ENCODE data around the gene ADGRB3. TPM values are rescaled to one million over a fixed set of nuclear protein-coding genes. Genes with fewer than 3 reads are reported as not detected.

The ADGRB3 gene
- total RNA-seq, 2 donors from 2014 or later, result 1.3 to 2.4 TPM

DNA sequence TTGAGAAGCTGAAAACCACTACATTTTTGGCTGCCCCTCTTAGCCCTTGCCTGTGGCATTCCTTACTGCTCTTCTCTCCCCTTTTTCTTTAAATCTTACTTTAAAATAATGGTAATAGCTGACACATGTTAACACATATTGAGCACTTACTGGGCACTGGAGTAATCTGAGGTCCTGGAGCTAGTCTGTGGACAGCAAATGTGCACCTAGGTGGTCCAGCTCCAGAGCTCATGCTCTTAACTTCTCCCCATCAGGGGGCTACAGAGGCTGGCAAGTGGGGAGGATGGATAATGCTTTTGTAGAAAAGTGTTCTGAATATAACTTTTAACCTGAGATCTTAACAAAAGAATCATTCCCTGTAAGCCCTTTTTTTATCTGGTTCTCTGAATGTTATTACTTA lies 74.8 kb downstream of the ADGRB3 start:
- no peak overlapping the region for H3K27ac ChIP-seq
- H3K36me3 ChIP-seq, result no peaks in the 10 kb centered on the region
- H3K27me3 ChIP-seq, result no peaks in the 10 kb centered on the region
- TF ChIP-seq, protein P1, sequence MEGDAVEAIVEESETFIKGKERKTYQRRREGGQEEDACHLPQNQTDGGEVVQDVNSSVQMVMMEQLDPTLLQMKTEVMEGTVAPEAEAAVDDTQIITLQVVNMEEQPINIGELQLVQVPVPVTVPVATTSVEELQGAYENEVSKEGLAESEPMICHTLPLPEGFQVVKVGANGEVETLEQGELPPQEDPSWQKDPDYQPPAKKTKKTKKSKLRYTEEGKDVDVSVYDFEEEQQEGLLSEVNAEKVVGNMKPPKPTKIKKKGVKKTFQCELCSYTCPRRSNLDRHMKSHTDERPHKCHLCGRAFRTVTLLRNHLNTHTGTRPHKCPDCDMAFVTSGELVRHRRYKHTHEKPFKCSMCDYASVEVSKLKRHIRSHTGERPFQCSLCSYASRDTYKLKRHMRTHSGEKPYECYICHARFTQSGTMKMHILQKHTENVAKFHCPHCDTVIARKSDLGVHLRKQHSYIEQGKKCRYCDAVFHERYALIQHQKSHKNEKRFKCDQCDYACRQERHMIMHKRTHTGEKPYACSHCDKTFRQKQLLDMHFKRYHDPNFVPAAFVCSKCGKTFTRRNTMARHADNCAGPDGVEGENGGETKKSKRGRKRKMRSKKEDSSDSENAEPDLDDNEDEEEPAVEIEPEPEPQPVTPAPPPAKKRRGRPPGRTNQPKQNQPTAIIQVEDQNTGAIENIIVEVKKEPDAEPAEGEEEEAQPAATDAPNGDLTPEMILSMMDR (IDR thresholded peaks at IDR 0.05), result no peak
- no peak overlapping the region for H3K4me3 ChIP-seq
- no peak for DNase-seq (ENCODE audit: low spot score)
- H3K4me1 ChIP-seq, result no peaks in the 10 kb centered on the region
- no peaks in the 10 kb centered on the region for H3K9me3 ChIP-seq

DNA sequence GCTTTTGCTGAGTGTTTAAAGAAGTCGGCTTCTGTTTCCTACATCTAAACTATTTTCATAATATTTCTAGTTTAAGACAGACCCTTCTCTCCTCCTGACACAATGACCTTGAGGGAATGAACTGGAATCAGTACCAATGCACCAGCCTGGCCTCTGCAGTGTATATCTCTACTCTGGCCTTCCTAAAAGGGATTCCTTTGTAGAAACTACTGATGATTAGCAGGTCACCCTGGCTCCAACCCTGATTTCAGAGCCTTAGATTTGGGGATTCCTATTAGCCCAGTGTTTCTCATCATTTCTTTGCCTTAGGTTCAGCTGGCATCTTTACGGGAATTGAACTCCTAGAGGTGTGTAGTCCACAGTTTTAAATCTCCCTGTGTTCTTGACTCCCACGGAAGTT lies 75.4 kb downstream of the ADGRB3 start:
- TF ChIP-seq, protein P1 (IDR thresholded peaks at IDR 0.05), result no peak
- Histone ChIP-seq H3K27ac (no peak overlapping the region), H3K4me3 (no peak overlapping the region), H3K4me1 (no peaks in the 10 kb centered on the region), H3K36me3 (no peaks in the 10 kb centered on the region), H3K27me3 (no peaks in the 10 kb centered on the region), H3K9me3 (no peaks in the 10 kb centered on the region)
- no peak for DNase-seq (ENCODE audit: low spot score)

DNA sequence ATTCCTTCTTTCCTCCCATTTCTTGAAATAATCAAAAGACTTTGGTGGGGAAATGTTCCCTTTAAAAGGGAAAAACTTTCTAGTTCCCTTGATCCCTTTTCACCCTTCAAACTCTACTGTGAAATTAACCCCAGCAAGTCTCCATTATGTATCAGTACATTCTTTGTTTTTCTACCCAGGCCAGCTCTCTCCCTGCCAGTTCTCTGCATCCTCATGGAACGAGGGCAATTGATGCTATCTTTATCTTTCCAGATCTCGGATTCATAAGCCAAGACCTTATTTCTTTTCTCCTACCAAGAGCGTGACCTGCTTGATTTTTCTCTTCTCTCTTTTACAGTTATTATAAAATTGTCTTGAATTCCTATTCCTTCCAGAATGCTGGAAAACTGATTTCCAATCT lies 75.8 kb downstream of the ADGRB3 start:
- Histone ChIP-seq H3K36me3 (no peaks in the 10 kb centered on the region), H3K27me3 (no peaks in the 10 kb centered on the region), H3K27ac (no peak overlapping the region), H3K4me1 (no peaks in the 10 kb centered on the region), H3K4me3 (no peak overlapping the region), H3K9me3 (no peaks in the 10 kb centered on the region)
- DNase-seq (ENCODE audit: low spot score), result no peak
- TF ChIP-seq, protein P1 (IDR thresholded peaks at IDR 0.05), result no peak

DNA sequence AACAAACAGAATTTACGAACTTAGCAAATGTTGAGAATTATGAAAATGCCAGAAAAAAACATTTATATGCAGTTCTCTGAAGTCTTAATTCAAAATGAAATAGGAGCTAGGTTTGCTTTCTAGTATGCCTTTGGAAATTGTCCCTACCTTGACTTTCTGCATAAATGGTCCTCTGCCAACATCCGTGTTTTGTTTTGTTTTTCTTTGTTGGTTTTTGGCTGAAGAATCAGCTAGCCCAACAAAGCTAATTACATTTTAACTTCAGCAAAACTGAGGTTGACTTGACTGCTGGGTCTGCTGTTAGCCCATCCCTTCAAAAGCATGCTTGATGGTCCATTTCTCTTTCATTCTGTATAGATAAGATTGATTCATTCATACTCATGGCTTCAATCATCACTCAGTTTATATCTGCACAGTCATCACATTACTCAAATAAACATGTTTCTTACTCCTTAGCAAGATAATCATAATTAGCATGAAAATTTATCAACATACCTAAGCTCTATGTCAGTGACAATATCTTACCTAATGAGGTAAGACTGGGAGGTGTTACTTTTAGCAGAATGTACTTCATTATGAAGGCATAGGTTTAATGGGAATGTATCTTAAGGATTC lies 76.4 kb downstream of the ADGRB3 start:
- no peaks in the 10 kb centered on the region for H3K9me3 ChIP-seq
- no peaks in the 10 kb centered on the region for H3K4me1 ChIP-seq
- H3K27ac ChIP-seq, result no peak overlapping the region
- TF ChIP-seq, protein P1 (IDR thresholded peaks at IDR 0.05), result no peak
- no peaks in the 10 kb centered on the region for H3K36me3 ChIP-seq
- no peak overlapping the region for H3K4me3 ChIP-seq
- no peaks in the 10 kb centered on the region for H3K27me3 ChIP-seq
- DNase-seq (ENCODE audit: low spot score), result no peak

DNA sequence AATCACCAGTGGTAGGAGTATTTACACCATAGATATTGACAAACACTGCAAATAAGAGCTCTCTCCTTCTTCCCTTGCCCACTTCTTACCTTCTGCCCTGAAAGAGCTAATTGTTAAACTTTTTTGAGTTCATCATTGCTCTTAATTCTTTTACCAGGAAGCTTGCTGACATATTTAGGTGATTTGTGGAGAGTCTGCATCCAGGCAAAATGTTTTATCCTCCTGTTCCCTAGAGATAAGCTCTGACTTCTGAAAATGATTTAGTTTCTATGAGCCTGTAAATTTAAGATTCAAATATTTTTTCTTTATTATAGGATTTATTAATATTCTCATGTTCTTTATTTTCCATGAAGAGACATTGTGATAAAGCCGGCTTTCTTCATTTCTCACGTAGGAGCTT lies 81.5 kb downstream of the ADGRB3 start:
- Histone ChIP-seq H3K27me3 (no peaks in the 10 kb centered on the region), H3K9me3 (no peaks in the 10 kb centered on the region), H3K4me1 (no peaks in the 10 kb centered on the region), H3K4me3 (no peak overlapping the region), H3K27ac (no peak overlapping the region), H3K36me3 (no peaks in the 10 kb centered on the region)
- no peak for DNase-seq (ENCODE audit: low spot score)
- TF ChIP-seq, protein P1 (IDR thresholded peaks at IDR 0.05), result no peak
